SU-DHL-6 (cell line): ENCODE data around the gene PNMA8A.

Source experiments
- EZH2phosphoT487 ChIP-seq: fragments of 200-600 bp; sonication (generic), shearing (Covaris generic); conservative IDR thresholded peaks from 2 replicates; pipeline ENCODE4 v1.6.1; 2018; ENCODE audit warnings: mild to moderate bottlenecking, antibody characterized with exemption, low read length, moderate library complexity, mixed read lengths
- TF ChIP-seq, protein P1 (sequence below): fragments of 200-600 bp; sonication (generic); IDR thresholded peaks from one replicate; pipeline ENCODE4 v1.5.1; 2017; ENCODE audit warnings: antibody characterized with exemption, mild to moderate bottlenecking, low read length, moderate library complexity; ENCODE audit not compliant: insufficient read depth, poor library complexity, severe bottlenecking

DNA sequence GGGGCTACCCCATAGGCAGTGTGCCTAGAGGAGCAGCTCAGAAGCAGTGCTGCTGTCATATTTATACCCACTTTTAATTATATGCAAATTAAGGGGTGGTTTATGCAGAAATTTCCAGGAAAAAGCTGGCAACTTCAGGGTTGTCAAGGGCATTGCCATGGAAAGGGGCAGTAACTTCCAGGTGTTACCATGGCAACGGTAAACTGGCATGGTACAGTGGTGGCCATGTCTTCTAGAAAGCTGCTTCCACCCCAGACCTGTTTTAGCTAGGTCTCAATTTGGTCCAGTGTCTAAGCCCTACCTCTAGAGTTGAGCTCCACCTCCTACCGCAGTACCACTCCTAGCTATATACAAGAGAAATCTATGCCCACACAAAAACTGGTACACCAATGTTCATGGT, 11.3 kb downstream of the PNMA8A start:
- TF ChIP-seq, protein P1, sequence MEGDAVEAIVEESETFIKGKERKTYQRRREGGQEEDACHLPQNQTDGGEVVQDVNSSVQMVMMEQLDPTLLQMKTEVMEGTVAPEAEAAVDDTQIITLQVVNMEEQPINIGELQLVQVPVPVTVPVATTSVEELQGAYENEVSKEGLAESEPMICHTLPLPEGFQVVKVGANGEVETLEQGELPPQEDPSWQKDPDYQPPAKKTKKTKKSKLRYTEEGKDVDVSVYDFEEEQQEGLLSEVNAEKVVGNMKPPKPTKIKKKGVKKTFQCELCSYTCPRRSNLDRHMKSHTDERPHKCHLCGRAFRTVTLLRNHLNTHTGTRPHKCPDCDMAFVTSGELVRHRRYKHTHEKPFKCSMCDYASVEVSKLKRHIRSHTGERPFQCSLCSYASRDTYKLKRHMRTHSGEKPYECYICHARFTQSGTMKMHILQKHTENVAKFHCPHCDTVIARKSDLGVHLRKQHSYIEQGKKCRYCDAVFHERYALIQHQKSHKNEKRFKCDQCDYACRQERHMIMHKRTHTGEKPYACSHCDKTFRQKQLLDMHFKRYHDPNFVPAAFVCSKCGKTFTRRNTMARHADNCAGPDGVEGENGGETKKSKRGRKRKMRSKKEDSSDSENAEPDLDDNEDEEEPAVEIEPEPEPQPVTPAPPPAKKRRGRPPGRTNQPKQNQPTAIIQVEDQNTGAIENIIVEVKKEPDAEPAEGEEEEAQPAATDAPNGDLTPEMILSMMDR: no peak
- TF ChIP-seq EZH2phosphoT487: no peak
